ENCODE results near the gene CNDP2.

GRCh38 chr18:74507927-74508326 is 11.8 kb downstream of the CNDP2 start:
- TF ChIP-seq, protein P1, sequence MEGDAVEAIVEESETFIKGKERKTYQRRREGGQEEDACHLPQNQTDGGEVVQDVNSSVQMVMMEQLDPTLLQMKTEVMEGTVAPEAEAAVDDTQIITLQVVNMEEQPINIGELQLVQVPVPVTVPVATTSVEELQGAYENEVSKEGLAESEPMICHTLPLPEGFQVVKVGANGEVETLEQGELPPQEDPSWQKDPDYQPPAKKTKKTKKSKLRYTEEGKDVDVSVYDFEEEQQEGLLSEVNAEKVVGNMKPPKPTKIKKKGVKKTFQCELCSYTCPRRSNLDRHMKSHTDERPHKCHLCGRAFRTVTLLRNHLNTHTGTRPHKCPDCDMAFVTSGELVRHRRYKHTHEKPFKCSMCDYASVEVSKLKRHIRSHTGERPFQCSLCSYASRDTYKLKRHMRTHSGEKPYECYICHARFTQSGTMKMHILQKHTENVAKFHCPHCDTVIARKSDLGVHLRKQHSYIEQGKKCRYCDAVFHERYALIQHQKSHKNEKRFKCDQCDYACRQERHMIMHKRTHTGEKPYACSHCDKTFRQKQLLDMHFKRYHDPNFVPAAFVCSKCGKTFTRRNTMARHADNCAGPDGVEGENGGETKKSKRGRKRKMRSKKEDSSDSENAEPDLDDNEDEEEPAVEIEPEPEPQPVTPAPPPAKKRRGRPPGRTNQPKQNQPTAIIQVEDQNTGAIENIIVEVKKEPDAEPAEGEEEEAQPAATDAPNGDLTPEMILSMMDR (IDR thresholded peaks at IDR 0.05), result no peak
- no peak for TF ChIP-seq POLR2A (IDR thresholded peaks at IDR 0.05; ENCODE audit: low read depth)
- TF ChIP-seq EP300 (IDR thresholded peaks at IDR 0.05), result no peak
- no peak for TF ChIP-seq POLR2AphosphoS5 (IDR thresholded peaks at IDR 0.05)
